Peyer's patch (tissue), 4 donors: ENCODE data around the gene A2M.

Source experiments
- CTCF ChIP-seq, 6 experiments: fragments of 450-650 bp in 4 of 6; fragments of 200-600 bp in 2 of 6; sonication (generic) in 1 of 6; IDR thresholded peaks; one replicate each; pipeline ENCODE4 v1.5.1; 2017 to 2019; ENCODE audit warnings: antibody characterized with exemption in 6 of 6, mild to moderate bottlenecking in 3 of 6, moderate library complexity in 1 of 6
- POLR2A ChIP-seq, 2 donors: fragments of 450-650 bp; IDR thresholded peaks; one replicate each; pipeline ENCODE4 v1.5.1; 2017; ENCODE audit warnings: antibody characterized with exemption in 2 of 2, mild to moderate bottlenecking in 2 of 2, moderate library complexity in 2 of 2

- TF ChIP-seq POLR2A (IDR thresholded peaks at IDR 0.05) (no peak), CTCF (IDR thresholded peaks at IDR 0.05) (no peak)
Measured at GRCh38 chr12:9081667-9082427, 33.9 kb downstream of the A2M start.
